NOMO-1 treated with DMSO at 0.1 percent for 48 hours (cell line): ENCODE measurements around the gene DALRD3.
A peak's percentile ranks its signal among the peaks of the same experiment; 100 is the strongest.
"Not testable (repeated sequence)": the region's sequence is repeated elsewhere in the genome, so short reads cannot be mapped to it uniquely, and the experiment has no call there.

Experiments
- DNase-seq: peaks from one replicate; lab custom pipeline; 2025; ENCODE audit not compliant: unreplicated experiment; lab: John Stamatoyannopoulos, UW

Gene DALRD3

DNA sequence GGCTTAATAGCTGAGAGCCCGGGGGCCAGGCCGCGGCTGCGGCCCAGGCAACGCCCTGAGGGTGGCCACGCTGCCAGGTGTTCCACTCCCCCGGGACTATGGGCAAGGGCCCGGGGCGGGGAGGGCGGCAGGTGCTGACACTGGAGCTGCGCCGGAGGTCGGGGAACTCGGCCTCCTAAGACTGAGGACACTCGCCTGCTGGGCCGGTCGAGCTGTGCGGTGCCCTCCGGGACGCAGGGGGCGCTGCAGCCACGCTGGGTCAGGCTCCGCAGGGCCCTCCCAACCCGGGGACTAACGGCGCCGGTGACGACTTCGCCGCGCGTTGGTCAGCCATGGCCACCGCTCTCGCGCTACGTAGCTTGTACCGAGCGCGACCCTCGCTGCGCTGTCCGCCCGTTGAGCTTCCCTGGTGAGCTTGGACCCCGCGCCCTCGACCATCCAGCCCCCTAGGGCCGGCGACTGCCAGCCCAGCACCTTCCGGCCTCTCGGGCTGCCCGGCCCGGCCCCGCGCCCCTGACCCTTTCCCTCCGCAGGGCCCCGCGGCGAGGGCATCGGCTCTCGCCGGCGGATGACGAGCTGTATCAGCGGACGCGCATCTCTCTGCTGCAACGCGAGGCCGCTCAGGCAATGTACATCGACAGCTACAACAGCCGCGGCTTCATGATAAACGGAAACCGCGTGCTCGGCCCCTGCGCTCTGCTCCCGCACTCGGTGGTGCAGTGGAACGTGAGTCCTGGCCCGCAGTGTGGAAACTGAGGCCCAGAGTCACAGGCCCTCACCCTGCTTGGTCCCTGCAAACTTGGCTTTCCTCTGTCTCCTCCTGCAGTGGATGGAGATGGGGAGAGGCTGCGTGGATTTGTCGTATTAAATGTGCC, 3.7 kb upstream of the DALRD3 start, which contains the start of gene NDUFAF3:
NDUFAF3 (plus strand) TSS at position 309 of the 875 bp plus-strand sequence; CDS start at position 333, 24 bp downstream.
- peak; percentile 79 for DNase-seq

GRCh38 chr3:49021213-49021812, 2.9 kb upstream of the DALRD3 start:
- peak; percentile 94 for DNase-seq

DNA sequence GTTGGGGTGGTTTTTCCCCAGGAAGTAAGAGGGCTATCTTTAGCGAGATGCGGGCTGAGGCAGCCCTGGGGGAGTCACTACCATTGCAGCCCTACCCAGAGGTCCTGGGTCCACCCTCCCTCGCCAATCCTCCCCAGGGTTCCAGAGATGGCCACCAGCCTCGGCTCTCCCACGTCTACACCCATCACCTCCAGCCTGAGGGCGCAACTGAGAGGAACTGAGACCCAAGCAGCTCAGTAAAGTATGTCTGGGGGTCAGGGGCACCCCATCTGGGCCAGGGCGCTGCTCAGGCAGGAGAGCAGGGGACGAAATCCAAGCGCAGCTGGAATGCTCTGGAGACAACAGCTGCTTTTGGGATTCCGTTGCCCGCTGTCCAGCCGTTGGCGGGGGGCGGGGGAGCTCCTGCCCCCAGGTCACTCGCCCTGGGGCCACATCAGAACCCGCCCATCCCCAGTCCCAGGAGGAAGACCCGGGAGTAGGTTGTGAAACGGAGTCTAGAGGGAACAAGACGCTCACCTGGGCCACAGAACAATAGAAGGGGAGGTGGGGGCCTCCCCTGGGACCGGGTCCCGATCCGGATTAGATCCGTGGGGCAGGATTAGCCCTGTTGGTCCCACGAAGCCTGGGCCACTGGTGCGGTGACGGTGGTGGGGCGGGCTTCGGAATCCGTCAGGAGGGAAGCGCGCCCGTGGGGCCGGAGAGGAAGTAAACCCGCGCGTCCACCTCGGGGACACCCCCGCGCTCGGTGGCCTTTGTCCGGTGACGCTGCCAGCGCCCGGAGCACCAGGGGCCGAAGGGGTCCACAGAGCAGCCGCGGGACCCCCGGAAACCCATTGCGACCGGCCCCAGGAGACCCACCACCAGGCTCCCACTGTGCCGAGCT, 2.2 kb upstream of the DALRD3 start:
- peak; percentile 54 for DNase-seq

- DNase-seq, result peak; percentile 41
Observed at GRCh38 chr3:49019941-49020329, 1.6 kb upstream of the DALRD3 start.

DNA sequence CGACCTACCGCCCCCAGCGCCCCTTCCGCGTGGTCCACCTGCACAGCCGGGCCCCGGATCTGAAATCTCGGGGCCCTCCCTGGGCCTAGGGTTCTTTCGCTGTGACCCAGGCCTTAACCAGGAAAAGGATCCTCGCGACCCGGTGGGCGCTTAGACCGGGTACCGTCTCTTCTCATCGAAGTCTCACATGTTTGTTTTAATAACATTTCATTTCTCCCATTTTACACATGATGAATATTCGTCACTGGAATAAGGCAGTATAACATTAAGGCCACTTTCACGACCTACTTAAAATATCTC, 277 bp upstream of the DALRD3 start:
- peak; percentile 64 for DNase-seq

GRCh38 chr3:49017229-49017970, 980 bp downstream of the DALRD3 start:
- DNase-seq, result peak; percentile 41

DNA sequence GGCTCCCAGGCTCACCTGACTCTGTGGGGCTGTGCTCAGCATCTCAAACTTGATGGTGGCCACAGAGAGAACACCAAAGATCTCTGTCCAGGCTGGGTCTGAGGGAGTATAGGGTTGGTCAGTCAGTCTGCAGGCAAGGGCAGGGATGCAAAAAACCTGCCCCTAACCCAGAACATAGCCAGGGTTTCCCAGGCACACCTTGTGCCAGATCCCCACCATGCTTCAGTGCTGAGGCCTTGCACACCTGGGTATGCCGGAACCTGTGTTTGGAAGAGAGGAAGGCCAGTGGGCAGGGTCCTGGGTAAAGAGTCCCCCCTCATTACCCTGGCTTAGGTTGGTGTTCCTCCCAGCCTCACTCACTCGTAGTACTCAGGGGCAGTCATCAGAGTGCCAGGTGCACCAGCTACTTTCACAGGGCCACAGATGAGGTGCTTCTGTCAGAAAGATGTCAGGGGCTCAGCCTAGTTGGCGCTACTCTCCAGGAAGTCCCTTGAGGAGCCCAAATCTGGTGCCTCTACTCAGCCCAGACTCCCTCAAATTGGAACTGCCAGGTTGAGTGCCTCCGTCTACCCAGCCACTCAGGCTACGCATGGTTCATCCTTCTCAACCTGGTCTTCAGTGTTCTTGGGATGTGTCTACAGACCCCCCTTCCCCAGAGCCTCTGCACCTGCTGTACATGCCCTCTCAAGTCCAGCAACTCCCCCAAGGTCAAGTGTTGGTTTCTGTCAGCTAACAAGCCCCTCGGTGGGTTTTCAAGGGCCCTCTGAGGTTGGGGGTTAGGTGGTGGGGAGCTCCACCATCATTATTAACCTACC, 1.8 kb downstream of the DALRD3 start:
- no peak for DNase-seq

DNA sequence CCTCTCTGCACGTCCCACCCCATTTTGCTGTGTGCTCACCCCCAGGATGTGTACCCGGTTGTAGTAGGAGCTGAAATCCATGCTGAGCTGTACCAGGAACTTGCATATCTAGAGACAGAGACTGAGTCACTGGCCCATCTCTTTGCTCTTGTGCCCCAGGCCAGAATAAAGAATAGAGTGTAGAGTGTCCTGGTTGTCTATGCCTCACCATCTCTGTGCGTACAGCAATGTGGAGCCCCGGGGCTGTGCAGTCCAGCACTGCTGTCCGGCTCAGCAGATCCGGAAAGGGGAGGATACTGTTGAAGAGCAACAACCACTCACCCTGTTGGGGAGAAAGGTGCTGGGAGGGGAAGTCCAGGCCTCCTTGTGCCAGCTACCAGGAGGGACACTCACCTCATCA, 2.6 kb downstream of the DALRD3 start:
- no peak for DNase-seq

- DNase-seq, result no peak
Observed at GRCh38 chr3:49015072-49015471, 3.3 kb downstream of the DALRD3 start.

- peak; percentile 4 for DNase-seq
Observed at GRCh38 chr3:49013738-49014660, 4.4 kb downstream of the DALRD3 start.

- no peak for DNase-seq
Observed at GRCh38 chr3:49013113-49013737, 5.2 kb downstream of the DALRD3 start.

DNA sequence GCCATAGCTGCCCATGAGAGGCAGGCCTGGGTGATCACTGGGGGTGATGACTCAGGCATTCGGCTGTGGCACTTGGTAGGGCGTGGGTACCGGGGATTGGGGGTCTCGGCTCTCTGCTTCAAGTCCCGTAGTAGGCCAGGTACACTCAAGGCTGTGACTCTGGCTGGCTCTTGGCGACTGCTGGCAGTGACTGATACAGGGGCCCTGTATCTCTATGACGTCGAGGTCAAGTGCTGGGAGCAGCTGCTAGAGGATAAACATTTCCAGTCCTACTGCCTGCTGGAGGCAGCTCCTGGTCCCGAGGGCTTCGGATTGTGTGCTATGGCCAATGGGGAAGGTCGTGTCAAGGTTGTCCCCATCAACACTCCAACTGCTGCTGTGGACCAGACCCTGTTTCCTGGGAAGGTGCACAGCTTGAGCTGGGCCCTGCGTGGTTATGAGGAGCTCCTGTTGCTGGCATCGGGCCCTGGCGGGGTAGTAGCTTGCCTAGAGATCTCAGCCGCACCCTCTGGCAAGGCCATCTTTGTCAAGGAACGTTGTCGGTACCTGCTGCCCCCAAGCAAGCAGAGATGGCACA, 5.9 kb downstream of the DALRD3 start:
- no peak for DNase-seq

GRCh38 chr3:49009396-49009795, 9.0 kb downstream of the DALRD3 start:
- DNase-seq, result no peak

GRCh38 chr3:49008627-49009026, 9.8 kb downstream of the DALRD3 start:
- not testable (repeated sequence) for DNase-seq

GRCh38 chr3:49007771-49008528, 10.4 kb downstream of the DALRD3 start:
- DNase-seq, result peak; percentile 84

GRCh38 chr3:49007068-49007770, 11.2 kb downstream of the DALRD3 start, which contains the start of gene WDR6:
WDR6 (plus strand) TSS chr3:49007391; CDS start chr3:49007432, 41 bp downstream.
- DNase-seq, result peak; percentile 98
